Activated CD4-positive, alpha-beta T cell treated with anti-CD3 and anti-CD28 coated beads, Interleukin-2, amount 50 U/mL, for 24 hours (primary cell): Measurements from ENCODE around the gene RND3.

Source experiments
- DNase-seq, 2 donors: peaks; one replicate each; pipeline ENCODE4 v3.0.0-alpha.2; 2020; ENCODE audit warnings: low read depth in 1 of 2, low spot score in 1 of 2

The RND3 gene

GRCh38 chr2:150487537-150488429 is at the start of gene RND3:
Gene RND3 (minus strand): TSS chr2:150487667. CDS start chr2:150487417, 250 bp downstream.
- peak in 1 of 2 donors; percentile 21 for DNase-seq

GRCh38 chr2:150535176-150535575 is 47.7 kb upstream of the RND3 start:
- DNase-seq: no peak

GRCh38 chr2:150532879-150533278 is 45.4 kb upstream of the RND3 start:
- DNase-seq: no peak

GRCh38 chr2:150532020-150532419 is 44.6 kb upstream of the RND3 start:
- DNase-seq: no peak

- DNase-seq: no peak
Measured at GRCh38 chr2:150531591-150531990, 44.1 kb upstream of the RND3 start.

- no peak for DNase-seq
Measured at GRCh38 chr2:150530168-150530567, 42.7 kb upstream of the RND3 start.

GRCh38 chr2:150528861-150529801 is 41.7 kb upstream of the RND3 start:
- no peak for DNase-seq

GRCh38 chr2:150526827-150527226 is 39.4 kb upstream of the RND3 start:
- DNase-seq: no peak

- DNase-seq: no peak
Measured at GRCh38 chr2:150526006-150526405, 38.5 kb upstream of the RND3 start.

GRCh38 chr2:150522269-150522668 is 34.8 kb upstream of the RND3 start:
- DNase-seq: no peak

- no peak for DNase-seq
Measured at GRCh38 chr2:150520887-150521664, 33.6 kb upstream of the RND3 start.

GRCh38 chr2:150520033-150520432 is 32.6 kb upstream of the RND3 start:
- DNase-seq: no peak

- no peak for DNase-seq
Measured at GRCh38 chr2:150517951-150518680, 30.6 kb upstream of the RND3 start.

GRCh38 chr2:150513647-150514046 is 26.2 kb upstream of the RND3 start:
- no peak for DNase-seq

- no peak for DNase-seq
Measured at GRCh38 chr2:150508497-150509137, 21.1 kb upstream of the RND3 start.

GRCh38 chr2:150507071-150507470 is 19.6 kb upstream of the RND3 start:
- DNase-seq: no peak

- DNase-seq: no peak
Measured at GRCh38 chr2:150505178-150505577, 17.7 kb upstream of the RND3 start.

GRCh38 chr2:150495993-150496627 is 8.6 kb upstream of the RND3 start:
- DNase-seq: no peak

- DNase-seq: no peak
Measured at GRCh38 chr2:150495001-150495400, 7.5 kb upstream of the RND3 start.
